HG03521 (cell line): ENCODE results near the gene RNF115.
"Not testable (repeated sequence)": the region's sequence is repeated elsewhere in the genome, so short reads cannot be mapped to it uniquely, and the experiment has no call there.

Experiments used
- ATAC-seq: cut with Tn5 transposase; IDR thresholded peaks from one replicate; pipeline ENCODE4 v1.9.1; 2021; ENCODE audit warnings: mild to moderate bottlenecking, moderate library complexity; ENCODE audit not compliant: unreplicated experiment

Gene RNF115

GRCh38 chr1:145823565-145824498 lies at the start of gene RNF115, which contains the start of gene POLR3C:
Gene RNF115, minus strand, starts transcription at chr1:145824095. Its CDS starts 222 bp downstream, at chr1:145823873.
Gene POLR3C, plus strand, starts transcription at chr1:145824200. Its CDS starts 1,577 bp downstream, at chr1:145825777.
- ATAC-seq, result peak; percentile 85

GRCh38 chr1:145871994-145872924 lies 48.4 kb upstream of the RNF115 start:
- ATAC-seq, result no peak

- no peak for ATAC-seq
Measured at GRCh38 chr1:145868232-145868631, 44.3 kb upstream of the RNF115 start.

- no peak for ATAC-seq
Measured at GRCh38 chr1:145863282-145864018, 39.6 kb upstream of the RNF115 start.

- ATAC-seq, result peak; percentile 59
Measured at GRCh38 chr1:145859491-145860023, 35.7 kb upstream of the RNF115 start.

GRCh38 chr1:145858901-145859490 lies 35.1 kb upstream of the RNF115 start, which contains the start of gene PIAS3:
Gene PIAS3, minus strand, starts transcription at chr1:145859081. Its CDS starts 91 bp downstream, at chr1:145858990.
- peak; percentile 89 for ATAC-seq

- ATAC-seq, result no peak
Measured at GRCh38 chr1:145858238-145858900, 34.5 kb upstream of the RNF115 start.

- no peak for ATAC-seq
Measured at GRCh38 chr1:145857170-145857569, 33.3 kb upstream of the RNF115 start.

- no peak for ATAC-seq
Measured at GRCh38 chr1:145855426-145855948, 31.6 kb upstream of the RNF115 start.

- no peak for ATAC-seq
Measured at GRCh38 chr1:145849356-145850160, 25.7 kb upstream of the RNF115 start.

GRCh38 chr1:145847827-145848226 lies 23.9 kb upstream of the RNF115 start:
- ATAC-seq, result no peak

- ATAC-seq, result no peak
Measured at GRCh38 chr1:145846201-145846612, 22.3 kb upstream of the RNF115 start.

GRCh38 chr1:145845514-145846161 lies 21.7 kb upstream of the RNF115 start, which contains the start of gene NUDT17:
Gene NUDT17, plus strand, starts transcription at chr1:145845630. Its CDS starts 11 bp downstream, at chr1:145845641.
- ATAC-seq, result peak; percentile 45

GRCh38 chr1:145845144-145845513 lies 21.2 kb upstream of the RNF115 start:
- peak; percentile 75 for ATAC-seq

- ATAC-seq, result no peak
Measured at GRCh38 chr1:145843031-145843430, 19.1 kb upstream of the RNF115 start.

GRCh38 chr1:145837656-145838055 lies 13.8 kb upstream of the RNF115 start:
- no peak for ATAC-seq

- ATAC-seq, result not testable (repeated sequence)
Measured at GRCh38 chr1:145830810-145831209, 6.9 kb upstream of the RNF115 start.
